HG03159 (cell line): ENCODE measurements around the gene RALGAPB.

Source experiments
- ATAC-seq: cut with Tn5 transposase; IDR thresholded peaks from one replicate; pipeline ENCODE4 v1.9.1; 2021; ENCODE audit warnings: mild to moderate bottlenecking, moderate library complexity; ENCODE audit not compliant: unreplicated experiment

RALGAPB gene

DNA sequence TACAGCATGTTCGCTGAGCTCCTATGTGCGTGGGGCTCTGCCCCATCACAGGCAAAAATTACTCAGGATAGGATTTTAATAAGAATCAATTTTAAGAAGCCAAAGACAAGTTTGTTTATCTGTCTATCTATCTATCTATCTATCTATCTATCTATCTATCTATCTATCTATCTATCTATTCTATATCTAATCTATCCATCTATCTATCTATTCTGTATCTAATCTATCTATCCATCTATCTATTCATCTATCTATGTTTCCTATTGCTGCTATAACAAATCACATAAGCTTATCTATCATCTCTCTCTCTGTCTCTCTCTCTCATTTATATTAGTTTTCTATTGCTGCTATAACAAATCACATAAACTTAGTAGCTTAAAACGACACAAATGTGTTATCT is 130.6 kb downstream of the RALGAPB start:
- no peak for ATAC-seq

- no peak for ATAC-seq
Measured at GRCh38 chr20:38604873-38605303, 132.2 kb downstream of the RALGAPB start.

DNA sequence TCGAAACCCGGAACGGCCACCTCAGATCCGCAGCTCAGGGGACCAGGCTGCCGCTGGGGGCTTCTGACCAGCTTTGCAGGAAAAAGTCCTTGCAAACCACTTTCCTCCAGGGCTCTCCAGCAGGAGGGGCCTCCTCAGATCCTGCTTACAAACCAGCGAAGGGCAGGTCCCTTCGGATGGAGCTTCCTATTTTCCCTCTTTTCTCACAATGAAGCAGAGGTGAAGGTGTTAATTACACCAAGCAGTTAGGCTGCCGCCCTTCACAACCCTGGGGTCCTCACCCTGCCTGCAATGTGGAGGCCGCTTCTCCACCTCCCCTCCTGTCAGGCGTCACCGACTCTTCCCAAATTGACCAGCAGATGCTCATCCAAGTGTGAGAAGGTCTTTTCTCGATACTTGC is 134.7 kb downstream of the RALGAPB start:
- ATAC-seq, result no peak

- ATAC-seq, result no peak
Measured at GRCh38 chr20:38608188-38608587, 135.5 kb downstream of the RALGAPB start.

GRCh38 chr20:38609815-38610214 is 137.2 kb downstream of the RALGAPB start:
- ATAC-seq, result no peak

GRCh38 chr20:38610521-38610920 is 137.9 kb downstream of the RALGAPB start:
- ATAC-seq, result no peak

- ATAC-seq, result no peak
Measured at GRCh38 chr20:38612751-38613515, 140.3 kb downstream of the RALGAPB start.

DNA sequence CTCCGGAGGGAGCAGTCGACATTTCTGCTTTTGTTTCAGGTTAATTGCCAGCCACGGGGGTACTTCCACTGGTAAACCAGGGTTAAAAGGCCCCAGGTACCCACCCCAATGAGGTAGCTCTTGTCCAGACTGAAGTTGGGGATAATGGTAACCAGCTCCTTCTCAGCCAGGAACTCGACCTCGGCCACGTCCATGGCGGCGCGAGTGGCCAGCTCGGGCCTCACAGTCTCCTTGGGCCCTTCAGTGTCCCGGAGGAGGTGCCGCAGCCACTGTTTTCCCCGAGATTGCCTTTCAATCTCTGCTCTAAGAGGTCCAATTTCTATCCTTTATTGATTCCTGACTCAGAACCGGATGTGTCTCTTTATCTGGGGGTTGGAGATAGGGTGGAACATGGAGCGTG is 142.6 kb downstream of the RALGAPB start:
- ATAC-seq, result no peak

- no peak for ATAC-seq
Measured at GRCh38 chr20:38616457-38616856, 143.8 kb downstream of the RALGAPB start.

GRCh38 chr20:38617011-38617829 is 144.6 kb downstream of the RALGAPB start:
- ATAC-seq, result no peak

- no peak for ATAC-seq
Measured at GRCh38 chr20:38617830-38618196, 145.2 kb downstream of the RALGAPB start.

- ATAC-seq, result no peak
Measured at GRCh38 chr20:38620441-38620840, 147.8 kb downstream of the RALGAPB start.

DNA sequence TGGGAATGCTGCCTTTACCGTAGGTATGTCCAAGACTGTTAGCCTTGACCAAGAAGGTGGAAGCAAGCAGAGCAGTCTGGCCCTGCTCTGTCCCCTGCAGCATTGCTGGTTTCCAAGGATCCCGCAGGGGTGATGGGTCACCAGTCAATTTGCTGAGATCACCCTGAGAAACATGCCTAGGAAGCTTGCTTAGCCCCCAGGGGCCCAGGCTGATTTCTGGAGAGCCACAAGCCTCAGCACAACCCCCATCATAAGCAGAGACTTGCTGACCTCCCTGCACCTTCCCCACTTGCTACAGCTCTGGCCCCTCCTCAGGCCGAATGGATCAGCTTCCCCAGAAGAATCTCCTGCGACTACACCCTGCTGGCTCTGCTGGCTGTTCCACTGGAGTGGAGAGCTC is 150.4 kb downstream of the RALGAPB start:
- no peak for ATAC-seq

- no peak for ATAC-seq
Measured at GRCh38 chr20:38624084-38624483, 151.4 kb downstream of the RALGAPB start.

DNA sequence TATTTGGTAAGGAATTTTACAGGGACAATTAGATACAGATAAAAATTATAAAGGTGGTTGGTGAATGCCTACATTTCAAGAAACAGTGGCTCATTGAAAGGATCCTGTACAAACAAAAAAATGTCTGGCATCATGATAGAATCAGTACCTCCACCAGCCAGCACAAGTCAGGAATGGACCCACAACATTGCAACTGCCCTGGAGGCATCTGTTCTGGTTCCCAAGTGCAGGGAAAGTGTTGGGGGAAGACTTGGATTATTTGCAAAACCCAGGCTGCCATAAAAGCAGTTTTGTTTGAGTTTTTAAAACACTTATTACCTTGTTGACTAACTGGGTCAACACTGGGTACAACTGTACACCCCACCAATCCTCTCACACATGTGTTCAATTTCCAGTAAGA is 153.3 kb downstream of the RALGAPB start:
- ATAC-seq, result no peak

GRCh38 chr20:38626921-38627659 is 154.4 kb downstream of the RALGAPB start:
- ATAC-seq, result no peak
